ENCODE data around the gene FETUB.

FETUB gene

GRCh38 chr3:186614597-186615483 is 25.4 kb upstream of the FETUB start:
- no peaks in the 10 kb centered on the region for H3K9me3 Mint-ChIP-seq
- no peaks in the 10 kb centered on the region for H3K36me3 Mint-ChIP-seq (ENCODE audit: low read depth)
- H3K4me1 Mint-ChIP-seq = peaks cover 20% of the 10 kb centered on the region

DNA sequence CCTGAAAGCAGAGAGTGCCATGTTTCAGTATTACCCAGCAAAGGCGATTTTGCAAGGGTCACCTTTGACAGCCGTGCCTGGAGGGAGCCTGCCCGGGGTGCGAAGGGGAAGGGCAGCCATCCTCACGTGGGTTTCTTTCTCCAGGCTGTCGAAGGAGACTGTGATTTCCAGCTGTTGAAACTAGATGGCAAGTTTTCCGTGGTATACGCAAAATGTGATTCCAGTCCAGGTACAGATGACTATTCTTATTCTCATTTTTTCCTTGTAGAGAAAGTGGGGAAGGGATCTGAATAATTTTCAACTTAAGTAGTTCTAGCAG is 23.9 kb upstream of the FETUB start:
- Mint-ChIP-seq H3K4me1 (peaks cover 20% of the 10 kb centered on the region), H3K36me3 (ENCODE audit: low read depth) (no peaks in the 10 kb centered on the region), H3K27me3 (ENCODE audit: low read depth) (peaks cover 57% of the 10 kb centered on the region), H3K4me3 (no peak overlapping the region), H3K9me3 (no peaks in the 10 kb centered on the region), H3K27ac (no peak overlapping the region)
- TF ChIP-seq, protein P1, sequence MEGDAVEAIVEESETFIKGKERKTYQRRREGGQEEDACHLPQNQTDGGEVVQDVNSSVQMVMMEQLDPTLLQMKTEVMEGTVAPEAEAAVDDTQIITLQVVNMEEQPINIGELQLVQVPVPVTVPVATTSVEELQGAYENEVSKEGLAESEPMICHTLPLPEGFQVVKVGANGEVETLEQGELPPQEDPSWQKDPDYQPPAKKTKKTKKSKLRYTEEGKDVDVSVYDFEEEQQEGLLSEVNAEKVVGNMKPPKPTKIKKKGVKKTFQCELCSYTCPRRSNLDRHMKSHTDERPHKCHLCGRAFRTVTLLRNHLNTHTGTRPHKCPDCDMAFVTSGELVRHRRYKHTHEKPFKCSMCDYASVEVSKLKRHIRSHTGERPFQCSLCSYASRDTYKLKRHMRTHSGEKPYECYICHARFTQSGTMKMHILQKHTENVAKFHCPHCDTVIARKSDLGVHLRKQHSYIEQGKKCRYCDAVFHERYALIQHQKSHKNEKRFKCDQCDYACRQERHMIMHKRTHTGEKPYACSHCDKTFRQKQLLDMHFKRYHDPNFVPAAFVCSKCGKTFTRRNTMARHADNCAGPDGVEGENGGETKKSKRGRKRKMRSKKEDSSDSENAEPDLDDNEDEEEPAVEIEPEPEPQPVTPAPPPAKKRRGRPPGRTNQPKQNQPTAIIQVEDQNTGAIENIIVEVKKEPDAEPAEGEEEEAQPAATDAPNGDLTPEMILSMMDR (IDR thresholded peaks at IDR 0.05; ENCODE audit: unreplicated experiment in 3 of 3) = no peak

More at GRCh38 chr3:186614597-186615483, 25.4 kb upstream of the FETUB start:
- Mint-ChIP-seq H3K27me3 (ENCODE audit: low read depth) (peaks cover 49% of the 10 kb centered on the region), H3K27ac (peak overlapping the region in 1 of 3 experiments; percentile 7), H3K4me3 (peak overlapping the region in 1 of 3 experiments; percentile 27)
- TF ChIP-seq, protein P1 (IDR thresholded peaks at IDR 0.05; ENCODE audit: unreplicated experiment in 3 of 3) = peak; percentile 97 to 98 (median 97)

DNA sequence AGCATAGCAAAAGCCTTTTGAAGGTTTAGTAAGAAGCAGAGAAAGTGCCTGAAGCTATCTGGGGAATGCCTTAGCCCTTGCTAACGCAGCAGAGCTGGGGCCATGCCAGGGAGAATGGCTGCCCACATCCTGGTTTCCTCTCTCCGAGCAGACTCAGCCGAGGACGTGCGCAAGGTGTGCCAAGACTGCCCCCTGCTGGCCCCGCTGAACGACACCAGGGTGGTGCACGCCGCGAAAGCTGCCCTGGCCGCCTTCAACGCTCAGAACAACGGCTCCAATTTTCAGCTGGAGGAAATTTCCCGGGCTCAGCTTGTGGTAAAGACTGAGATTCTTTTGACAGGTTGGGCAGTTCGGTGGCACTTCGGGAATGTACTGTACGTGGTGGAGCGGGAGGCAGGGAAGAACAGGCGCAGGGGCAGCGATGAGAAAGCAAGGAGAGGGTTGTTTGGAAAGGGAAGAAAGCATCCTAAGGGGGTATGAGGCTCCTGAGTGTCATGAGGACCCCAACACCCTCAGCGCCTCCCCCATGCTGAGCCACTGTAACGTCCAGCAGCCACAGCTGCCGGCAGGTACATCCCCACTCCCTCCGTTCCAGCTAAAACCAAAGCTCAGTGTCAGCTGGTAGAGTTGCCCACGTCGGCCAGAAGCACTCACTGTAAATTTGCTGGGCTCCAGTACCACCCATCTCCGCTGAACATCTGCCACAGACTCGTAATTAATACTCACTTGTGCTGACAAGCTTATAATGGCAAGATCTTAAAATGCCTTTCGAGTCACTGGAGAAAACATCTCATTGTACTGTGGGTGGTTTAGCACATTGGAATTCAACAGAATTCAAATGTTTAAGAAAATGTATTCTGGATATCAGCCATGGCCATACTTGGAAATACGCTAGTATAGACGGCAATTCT is 22.9 kb upstream of the FETUB start:
- TF ChIP-seq, protein P1 (IDR thresholded peaks at IDR 0.05; ENCODE audit: unreplicated experiment in 3 of 3) = peak; percentile 73 to 82 (median 76)
- Mint-ChIP-seq H3K36me3 (ENCODE audit: low read depth) (no peaks in the 10 kb centered on the region), H3K9me3 (no peaks in the 10 kb centered on the region), H3K27me3 (ENCODE audit: low read depth) (peaks cover 56% of the 10 kb centered on the region), H3K4me3 (peak overlapping the region in 2 of 3 experiments; percentile 26 to 39), H3K4me1 (peaks cover 20% of the 10 kb centered on the region), H3K27ac (peak overlapping the region in 2 of 3 experiments; percentile 22 to 23)

- TF ChIP-seq, protein P1 (IDR thresholded peaks at IDR 0.05; ENCODE audit: unreplicated experiment in 3 of 3) = no peak
- H3K4me3 Mint-ChIP-seq = no peak overlapping the region
- no peaks in the 10 kb centered on the region for H3K9me3 Mint-ChIP-seq
- no peaks in the 10 kb centered on the region for H3K36me3 Mint-ChIP-seq (ENCODE audit: low read depth)
- H3K27ac Mint-ChIP-seq = no peak overlapping the region
- peaks cover 47% of the 10 kb centered on the region for H3K27me3 Mint-ChIP-seq (ENCODE audit: low read depth)
- peaks cover 20% of the 10 kb centered on the region for H3K4me1 Mint-ChIP-seq
Observed at GRCh38 chr3:186618318-186618938, 21.8 kb upstream of the FETUB start.

DNA sequence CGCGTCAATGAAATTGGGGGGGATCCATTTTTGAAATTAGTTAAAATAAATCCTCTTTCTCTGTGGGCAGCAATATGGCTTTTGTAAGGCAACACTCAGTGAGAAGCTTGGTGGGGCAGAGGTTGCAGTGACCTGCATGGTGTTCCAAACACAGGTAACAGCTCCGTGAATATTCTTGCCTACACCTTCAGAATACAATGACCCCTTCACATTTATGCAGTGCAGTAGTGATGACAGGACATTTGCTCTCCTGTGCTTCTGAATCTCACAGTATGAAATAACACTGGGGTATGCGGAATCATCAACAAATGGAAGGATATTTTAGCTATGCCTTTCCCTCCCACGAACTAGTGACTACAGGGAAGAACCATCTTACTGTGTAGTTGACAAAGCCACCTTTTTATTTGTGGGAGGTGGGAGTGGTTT is 20.4 kb upstream of the FETUB start:
- H3K4me1 Mint-ChIP-seq = peaks cover 19% of the 10 kb centered on the region
- H3K9me3 Mint-ChIP-seq = no peaks in the 10 kb centered on the region
- H3K27ac Mint-ChIP-seq = no peak overlapping the region
- TF ChIP-seq, protein P1 (IDR thresholded peaks at IDR 0.05; ENCODE audit: unreplicated experiment in 3 of 3) = no peak
- H3K36me3 Mint-ChIP-seq (ENCODE audit: low read depth) = no peaks in the 10 kb centered on the region
- peaks cover 35% of the 10 kb centered on the region for H3K27me3 Mint-ChIP-seq (ENCODE audit: low read depth)
- no peak overlapping the region for H3K4me3 Mint-ChIP-seq

Data from nephron (organoid).